Measurements from ENCODE around the gene TPK1.

Gene TPK1

GRCh38 chr7:144835652-144836544 is at the start of gene TPK1:
TSS of gene TPK1 (minus strand) at chr7:144836053. CDS start at chr7:144835602, 451 bp downstream.
- DNase-seq (ENCODE audit: low spot score): peak; percentile 78

DNA sequence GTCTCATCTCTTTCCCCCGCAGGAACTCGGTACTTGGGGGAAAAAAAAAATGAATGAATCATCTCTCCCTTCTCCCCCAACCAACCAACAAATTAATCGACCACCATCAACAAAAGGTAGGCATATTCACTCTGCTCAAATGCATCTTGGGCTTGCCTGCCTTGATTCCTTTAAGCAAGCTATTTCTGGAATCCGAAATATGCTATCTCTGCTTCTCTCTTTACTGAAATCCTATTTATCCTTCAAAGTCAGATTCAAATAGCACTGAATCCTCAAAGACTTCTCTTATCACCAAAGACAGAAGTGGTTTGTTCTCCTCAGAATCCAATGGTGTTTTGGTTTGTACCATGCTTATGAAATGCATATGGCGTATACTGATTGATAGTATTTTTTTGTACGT is 49.6 kb upstream of the TPK1 start:
- no peak for DNase-seq (ENCODE audit: low spot score)

GRCh38 chr7:144884896-144885295 is 49.0 kb upstream of the TPK1 start:
- no peak for DNase-seq (ENCODE audit: low spot score)

GRCh38 chr7:144873316-144873845 is 37.5 kb upstream of the TPK1 start:
- DNase-seq (ENCODE audit: low spot score): no peak

DNA sequence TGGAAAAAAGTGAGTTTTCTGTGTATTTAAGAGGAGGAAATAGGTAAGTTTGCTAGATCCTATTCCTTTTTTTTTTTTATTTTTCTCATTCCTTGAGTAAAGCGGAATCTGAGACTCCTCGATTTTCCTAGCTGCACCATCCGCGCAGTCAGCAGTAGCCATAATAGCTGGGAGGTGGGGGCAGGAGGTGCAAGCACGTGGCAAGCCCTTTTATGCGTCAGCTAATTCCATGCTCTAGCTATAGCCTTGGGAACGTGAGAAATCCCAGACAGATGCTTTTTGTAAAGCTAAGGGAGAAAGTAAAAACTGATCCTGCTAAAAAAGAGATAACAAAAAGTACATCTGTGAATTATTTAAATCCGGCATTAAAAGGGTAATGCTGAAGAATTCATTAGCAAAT is 33.2 kb upstream of the TPK1 start:
- no peak for DNase-seq (ENCODE audit: low spot score)

DNA sequence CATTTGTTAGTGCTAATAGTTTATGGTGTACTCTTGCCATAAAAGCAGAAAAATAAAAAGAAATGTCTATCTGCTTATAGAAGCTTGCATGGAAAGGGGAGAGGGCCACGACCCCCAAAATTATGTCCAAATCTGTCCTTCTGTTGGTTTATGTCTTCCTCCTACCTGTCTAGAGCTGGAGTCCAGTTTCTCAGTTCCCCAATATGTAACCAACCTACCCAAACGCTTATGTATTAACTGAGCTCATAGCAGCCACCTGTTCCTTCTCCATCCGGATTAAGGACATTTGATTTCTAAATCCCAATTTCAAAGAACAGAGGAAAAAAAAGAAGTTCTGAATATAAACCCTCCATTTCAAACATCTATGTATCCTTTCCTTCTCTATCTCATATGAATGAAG is 30.3 kb upstream of the TPK1 start:
- no peak for DNase-seq (ENCODE audit: low spot score)

GRCh38 chr7:144863320-144863647 is 27.4 kb upstream of the TPK1 start:
- DNase-seq (ENCODE audit: low spot score): no peak

- no peak for DNase-seq (ENCODE audit: low spot score)
Observed at GRCh38 chr7:144862612-144863319, 26.9 kb upstream of the TPK1 start.

GRCh38 chr7:144859739-144860138 is 23.9 kb upstream of the TPK1 start:
- DNase-seq (ENCODE audit: low spot score): no peak

DNA sequence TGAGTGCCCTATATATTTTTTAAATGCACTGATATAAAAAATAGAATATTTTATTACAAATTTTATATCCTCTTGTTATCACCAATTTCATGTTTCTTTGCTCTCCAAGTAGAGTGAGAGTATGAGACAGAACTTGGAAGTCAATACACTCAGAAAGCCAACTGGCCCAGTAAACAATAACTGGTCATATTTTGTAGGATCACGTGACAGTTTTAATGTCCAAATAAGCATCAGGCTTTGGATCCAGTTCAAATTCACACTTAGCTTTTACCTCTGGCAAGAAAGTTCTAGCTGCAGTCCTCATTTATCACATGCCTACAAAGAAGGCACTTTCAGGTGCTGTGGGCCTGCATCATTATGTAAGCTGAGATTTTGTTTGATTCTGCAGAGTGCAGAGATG is 21.6 kb upstream of the TPK1 start:
- DNase-seq (ENCODE audit: low spot score): no peak

GRCh38 chr7:144854839-144855424 is 19.1 kb upstream of the TPK1 start:
- DNase-seq (ENCODE audit: low spot score): no peak

GRCh38 chr7:144853542-144853941 is 17.7 kb upstream of the TPK1 start:
- no peak for DNase-seq (ENCODE audit: low spot score)

- DNase-seq (ENCODE audit: low spot score): no peak
Observed at GRCh38 chr7:144848078-144848477, 12.2 kb upstream of the TPK1 start.

- no peak for DNase-seq (ENCODE audit: low spot score)
Observed at GRCh38 chr7:144842377-144842851, 6.6 kb upstream of the TPK1 start.

GRCh38 chr7:144836545-144836842 is 641 bp upstream of the TPK1 start:
- DNase-seq (ENCODE audit: low spot score): no peak

GRCh38 chr7:144835155-144835611 is 670 bp downstream of the TPK1 start:
- DNase-seq (ENCODE audit: low spot score): peak; percentile 7

GRCh38 chr7:144834641-144835144 is 1.2 kb downstream of the TPK1 start:
- DNase-seq (ENCODE audit: low spot score): peak; percentile 3

DNA sequence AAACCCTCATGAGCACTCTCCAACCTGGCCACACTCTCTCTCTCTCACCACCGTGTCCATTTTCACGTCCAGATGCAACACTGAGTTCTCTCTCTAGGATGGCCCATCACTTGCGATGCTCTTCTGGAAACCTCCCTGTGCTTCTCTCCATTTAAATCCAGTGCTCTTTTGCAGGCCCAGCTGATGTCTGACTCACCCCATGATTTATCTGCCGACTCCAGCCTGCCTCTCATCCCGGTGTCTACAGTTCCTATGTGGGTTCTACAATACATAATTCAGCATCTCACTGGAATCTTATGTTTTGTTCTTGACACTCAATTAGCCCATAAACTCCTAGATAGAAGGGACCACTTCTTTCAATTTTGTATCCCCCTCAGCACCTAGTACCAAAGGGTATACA is 5.0 kb downstream of the TPK1 start:
- DNase-seq (ENCODE audit: low spot score): no peak

- DNase-seq (ENCODE audit: low spot score): no peak
Observed at GRCh38 chr7:144830024-144830785, 5.6 kb downstream of the TPK1 start.

DNA sequence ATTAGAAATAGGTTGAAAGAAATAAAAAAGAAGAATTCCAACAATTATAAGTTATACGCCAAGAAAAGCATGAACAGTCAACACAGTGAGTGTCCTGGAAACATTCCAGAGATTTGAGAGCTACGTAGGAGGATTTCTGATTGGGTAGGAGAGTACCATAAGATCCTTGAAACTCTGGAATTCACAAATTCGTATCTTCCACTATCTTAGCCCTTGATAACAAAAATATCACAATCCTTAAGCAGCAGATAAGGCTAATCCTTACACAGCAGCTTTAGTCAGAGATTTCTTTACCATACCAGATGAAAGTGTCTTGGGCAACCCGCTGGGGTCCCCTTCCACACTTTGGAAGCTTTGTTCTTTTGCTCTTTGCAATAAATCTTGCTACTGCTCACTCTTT is 8.2 kb downstream of the TPK1 start:
- DNase-seq (ENCODE audit: low spot score): no peak

GRCh38 chr7:144826208-144826607 is 9.6 kb downstream of the TPK1 start:
- DNase-seq (ENCODE audit: low spot score): no peak

DNA sequence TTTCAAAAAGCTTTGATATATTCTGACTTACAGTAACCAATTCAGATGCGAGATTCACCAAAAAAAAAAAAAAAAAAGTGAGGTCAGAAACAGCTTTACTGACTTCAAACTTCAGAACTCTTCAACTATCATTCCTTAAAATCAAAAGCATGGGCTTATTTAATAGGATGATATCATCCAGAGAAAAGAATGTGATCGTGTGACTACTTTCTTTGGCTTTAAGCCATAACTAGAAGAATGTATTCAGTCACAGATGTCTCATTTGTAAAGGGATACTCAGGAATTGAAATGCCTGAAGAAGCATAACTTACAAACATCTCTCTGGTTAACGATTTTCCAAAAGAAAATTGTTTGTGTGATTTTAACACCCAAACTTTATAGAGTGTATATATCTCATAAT is 11.5 kb downstream of the TPK1 start:
- DNase-seq (ENCODE audit: low spot score): no peak

Measured in hematopoietic multipotent progenitor cell treated with erythropoietin and hydrocortisone succinate and interleukin-3 and kit ligand, for 15 days (in vitro differentiated cells).